Measurements from ENCODE around the gene CADM2.
"Not testable (repeated sequence)": the region's sequence is repeated elsewhere in the genome, so short reads cannot be mapped to it uniquely, and the experiment has no call there.

CADM2 gene

GRCh38 chr3:85481411-85482212, 522.8 kb downstream of the CADM2 start:
- DNase-seq (ENCODE audit: low read depth), result no peak

DNA sequence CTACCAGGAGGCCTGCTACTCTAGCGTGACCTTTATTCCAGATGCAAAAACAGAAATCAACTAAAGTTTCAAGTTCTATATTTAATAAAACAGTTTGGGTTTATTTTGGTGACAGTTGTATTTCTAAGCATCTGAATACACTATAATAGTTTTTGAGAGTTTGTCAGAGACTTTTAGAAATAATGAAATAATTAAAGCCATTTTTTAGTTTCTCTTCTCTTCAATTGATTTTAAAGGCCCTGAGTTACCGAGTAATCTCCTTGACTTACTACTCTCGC, 523.4 kb downstream of the CADM2 start:
- DNase-seq (ENCODE audit: low read depth), result no peak

- no peak for DNase-seq (ENCODE audit: low read depth)
Observed at GRCh38 chr3:85483986-85484385, 525.2 kb downstream of the CADM2 start.

DNA sequence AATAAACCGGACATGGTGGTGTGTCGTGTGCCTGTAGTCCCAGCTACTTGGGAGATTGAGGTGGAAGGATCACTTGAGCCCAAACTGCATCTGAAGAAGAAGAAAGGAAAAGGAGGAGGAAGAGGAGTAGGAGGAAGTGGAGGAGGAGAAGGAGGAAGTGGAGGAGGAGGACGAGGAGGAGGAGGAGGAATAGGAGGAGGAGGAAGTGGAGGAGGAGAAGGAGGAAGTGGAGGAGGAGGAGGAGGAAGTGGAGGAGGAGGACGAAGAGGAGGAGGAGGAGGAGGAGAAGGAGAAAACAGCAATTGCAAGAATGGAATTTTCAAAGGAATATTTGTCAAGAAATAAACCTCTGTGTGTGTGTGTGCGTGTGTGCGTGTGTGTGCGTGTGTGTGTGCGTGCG, 528.6 kb downstream of the CADM2 start:
- no peak for DNase-seq (ENCODE audit: low read depth)

DNA sequence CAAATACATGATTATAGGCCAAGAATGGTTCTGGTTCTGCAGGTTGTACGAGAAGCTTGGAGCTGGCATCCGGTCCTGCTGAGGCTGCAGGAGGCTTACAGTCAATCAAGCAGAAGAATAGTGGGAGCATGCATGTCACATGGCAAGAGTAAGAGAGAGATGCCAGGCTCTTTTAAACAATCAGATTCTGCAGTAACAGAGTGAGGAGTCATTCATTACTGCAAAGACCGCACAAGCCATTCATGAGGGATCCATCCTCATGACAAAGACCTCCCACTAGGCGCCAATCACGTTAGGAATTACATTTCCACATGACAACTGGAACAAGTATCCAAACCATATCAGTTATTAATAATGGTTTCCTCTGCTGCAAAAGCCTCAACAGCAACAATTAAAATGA, 536.8 kb downstream of the CADM2 start:
- no peak for DNase-seq (ENCODE audit: low read depth)

- DNase-seq (ENCODE audit: low read depth), result no peak
Observed at GRCh38 chr3:85498177-85498576, 539.4 kb downstream of the CADM2 start.

DNA sequence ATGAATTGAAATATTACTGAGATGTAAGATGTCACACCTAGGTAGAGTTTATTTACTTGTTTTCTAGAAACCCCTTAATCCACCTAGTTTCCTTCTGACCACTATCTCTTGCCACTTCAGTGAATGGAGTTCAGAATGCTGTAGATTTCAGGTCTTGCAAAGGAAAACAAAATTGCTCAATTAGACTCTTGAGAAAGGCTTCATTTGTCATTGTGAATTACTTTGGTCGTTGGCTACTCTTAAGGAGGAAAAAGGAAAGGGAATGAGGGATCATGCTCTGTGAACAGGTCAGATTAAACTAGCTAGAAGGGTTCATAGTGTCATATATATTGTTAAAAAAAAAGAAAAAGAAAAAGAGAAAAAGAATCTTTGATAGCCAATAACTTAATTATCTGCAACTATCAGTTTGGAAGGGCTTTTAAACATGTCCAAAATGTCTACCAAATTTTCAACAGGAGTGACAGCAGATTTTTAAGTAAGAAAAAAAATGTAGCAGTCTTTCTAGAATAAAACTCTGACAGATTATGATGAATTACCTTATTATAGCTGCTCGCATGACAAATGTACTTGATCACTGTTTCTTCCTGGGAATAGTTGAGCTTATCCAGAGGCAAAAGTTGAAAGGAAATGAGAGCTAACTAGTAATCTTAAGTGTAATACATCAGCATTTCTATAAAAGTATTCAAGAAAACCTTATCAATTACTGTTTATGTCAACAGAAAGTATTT, 543.5 kb downstream of the CADM2 start:
- DNase-seq (ENCODE audit: low read depth), result no peak

GRCh38 chr3:85504129-85504784, 545.5 kb downstream of the CADM2 start:
- not testable (repeated sequence) for DNase-seq (ENCODE audit: low read depth)

GRCh38 chr3:85504785-85505511, 546.2 kb downstream of the CADM2 start:
- not testable (repeated sequence) for DNase-seq (ENCODE audit: low read depth)

- not testable (repeated sequence) for DNase-seq (ENCODE audit: low read depth)
Observed at GRCh38 chr3:85507052-85507451, 548.3 kb downstream of the CADM2 start.

DNA sequence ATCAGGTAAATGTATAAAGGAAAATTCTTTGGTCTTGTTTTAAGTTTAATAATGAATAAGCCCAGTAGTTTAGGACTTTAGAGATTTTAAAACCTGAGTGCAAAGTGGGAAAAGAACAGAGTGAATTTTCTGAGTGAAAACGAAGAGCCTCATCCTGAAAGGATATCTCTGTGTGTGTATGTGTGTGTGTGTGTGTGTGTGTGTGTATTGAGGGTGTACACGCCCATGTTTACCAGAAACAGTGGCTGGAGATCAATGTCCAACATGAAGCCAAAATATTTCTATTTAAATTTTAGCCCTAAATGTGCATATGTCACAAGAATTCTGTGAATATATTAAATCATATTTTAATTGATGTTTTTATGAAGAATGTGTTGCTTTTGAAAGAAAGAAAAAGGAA, 549.9 kb downstream of the CADM2 start:
- no peak for DNase-seq (ENCODE audit: low read depth)

GRCh38 chr3:85516146-85516545, 557.4 kb downstream of the CADM2 start:
- no peak for DNase-seq (ENCODE audit: low read depth)

DNA sequence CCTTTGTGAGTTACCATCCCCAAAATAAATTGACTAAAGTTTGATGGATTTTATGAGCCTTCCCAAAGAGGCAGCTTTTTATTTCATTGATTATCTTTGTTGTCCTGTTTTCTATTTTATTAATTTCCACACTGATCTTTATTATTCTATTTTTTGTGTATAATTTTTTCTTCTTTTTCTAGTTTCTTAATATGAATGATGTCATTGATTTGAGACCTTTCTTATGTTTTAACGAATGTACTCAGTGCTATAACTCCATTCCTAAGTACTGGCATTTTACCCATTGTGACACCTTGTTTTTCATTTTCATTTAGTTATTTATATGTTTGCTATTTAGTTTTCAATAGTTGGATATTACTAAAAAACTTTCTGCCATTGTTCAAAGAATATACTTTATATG, 565.3 kb downstream of the CADM2 start:
- DNase-seq (ENCODE audit: low read depth), result no peak

DNA sequence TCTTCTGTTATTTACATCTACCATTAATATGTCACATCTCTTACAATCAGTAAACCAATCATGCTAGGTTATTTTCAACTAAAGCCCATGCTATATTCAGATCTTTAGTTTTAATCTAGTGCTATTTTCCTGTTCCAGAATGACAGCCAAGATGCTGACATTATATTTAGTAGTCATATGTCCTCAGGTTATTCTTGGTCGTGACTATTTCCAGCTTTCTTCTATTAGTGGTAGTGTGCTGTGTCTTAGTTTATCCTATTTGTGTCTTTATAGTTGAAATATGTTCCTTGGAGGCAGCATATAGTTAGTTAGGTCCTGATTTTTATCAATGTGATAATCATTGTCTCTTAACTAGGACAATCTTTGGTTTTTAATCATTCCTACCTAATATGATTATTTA, 566.5 kb downstream of the CADM2 start:
- DNase-seq (ENCODE audit: low read depth), result no peak

- DNase-seq (ENCODE audit: low read depth), result no peak
Observed at GRCh38 chr3:85533586-85533985, 574.8 kb downstream of the CADM2 start.

DNA sequence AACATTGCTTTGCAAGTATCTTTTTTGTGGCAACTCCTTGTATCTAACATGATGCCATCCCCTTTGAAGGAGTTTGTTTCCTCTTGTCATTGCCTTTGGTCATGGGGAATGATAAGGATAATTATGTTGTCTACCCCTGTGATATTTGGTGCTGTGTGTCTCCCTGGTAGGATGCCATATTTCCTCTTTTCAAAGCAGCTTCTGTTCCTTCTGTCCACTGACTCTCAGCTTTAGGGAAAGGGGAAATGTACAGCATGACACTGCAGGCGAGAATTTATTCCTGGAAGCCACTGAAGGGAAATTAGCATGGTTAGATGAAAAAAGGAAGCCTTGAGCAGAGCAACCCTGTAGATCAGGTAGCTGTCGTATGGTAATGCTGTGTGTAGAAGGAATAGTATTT, 576.7 kb downstream of the CADM2 start:
- DNase-seq (ENCODE audit: low read depth), result no peak

GRCh38 chr3:85539232-85539631, 580.4 kb downstream of the CADM2 start:
- no peak for DNase-seq (ENCODE audit: low read depth)

- no peak for DNase-seq (ENCODE audit: low read depth)
Observed at GRCh38 chr3:85554153-85554552, 595.4 kb downstream of the CADM2 start.

DNA sequence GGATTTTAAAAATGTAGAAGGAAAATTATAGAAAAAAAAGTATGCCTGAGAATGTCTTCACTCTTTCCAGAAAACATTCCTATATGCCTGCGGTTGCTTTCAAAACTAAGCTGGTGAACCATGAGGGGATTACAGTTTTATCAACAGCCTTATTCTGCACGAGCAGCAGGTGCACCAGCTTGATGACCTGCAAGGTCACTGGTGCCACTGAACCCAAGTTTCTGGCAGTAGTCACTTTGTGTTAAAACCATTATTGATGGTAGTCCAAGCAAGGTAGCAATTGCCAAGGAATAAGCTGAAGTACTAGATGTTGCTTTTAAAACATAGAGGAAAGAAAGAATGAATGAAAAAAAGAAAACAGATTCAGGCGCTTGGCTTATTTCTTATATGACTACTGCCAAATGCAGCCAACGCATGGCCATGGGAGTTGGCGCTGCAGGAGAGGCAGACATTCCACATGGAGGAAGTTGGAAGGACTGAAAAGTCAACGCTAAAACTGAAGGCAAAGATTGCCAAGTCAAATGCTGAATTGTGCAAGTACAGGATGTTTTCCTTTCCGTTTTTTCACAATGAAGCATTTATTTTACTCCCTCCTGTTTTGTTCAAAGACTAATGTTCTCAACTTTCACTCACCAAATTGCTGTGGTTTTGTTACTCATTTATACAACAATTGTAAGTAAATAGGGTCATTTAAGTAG, 601.4 kb downstream of the CADM2 start:
- DNase-seq (ENCODE audit: low read depth), result no peak

DNA sequence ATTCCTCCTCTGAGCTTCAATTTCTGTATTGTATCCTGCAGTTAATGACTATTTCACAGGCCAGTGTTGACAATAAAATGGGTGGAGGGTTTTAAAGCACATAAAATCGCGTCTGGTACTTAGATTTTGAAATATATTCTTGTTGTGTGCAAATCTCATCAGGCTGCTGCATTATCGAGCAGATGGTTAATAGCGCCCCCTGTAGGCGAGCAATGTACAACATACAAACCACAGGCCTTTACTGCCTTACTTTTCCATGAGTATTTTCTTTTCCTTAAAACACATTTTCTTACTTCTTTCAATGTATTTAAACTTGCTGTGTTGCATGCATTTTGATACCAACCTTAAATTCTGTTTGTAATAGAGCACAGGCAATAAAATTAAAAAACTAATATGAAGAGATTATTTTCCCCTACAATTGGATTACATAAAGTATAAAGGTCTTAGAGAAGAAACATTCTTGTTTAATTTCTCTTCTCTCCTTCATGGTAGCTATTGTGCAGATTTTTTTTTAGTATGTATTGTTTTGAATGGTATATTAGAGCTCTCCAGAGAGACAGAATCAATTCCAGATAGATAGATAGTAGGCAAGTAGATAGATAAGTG, 608.4 kb downstream of the CADM2 start:
- DNase-seq (ENCODE audit: low read depth), result no peak

DNA sequence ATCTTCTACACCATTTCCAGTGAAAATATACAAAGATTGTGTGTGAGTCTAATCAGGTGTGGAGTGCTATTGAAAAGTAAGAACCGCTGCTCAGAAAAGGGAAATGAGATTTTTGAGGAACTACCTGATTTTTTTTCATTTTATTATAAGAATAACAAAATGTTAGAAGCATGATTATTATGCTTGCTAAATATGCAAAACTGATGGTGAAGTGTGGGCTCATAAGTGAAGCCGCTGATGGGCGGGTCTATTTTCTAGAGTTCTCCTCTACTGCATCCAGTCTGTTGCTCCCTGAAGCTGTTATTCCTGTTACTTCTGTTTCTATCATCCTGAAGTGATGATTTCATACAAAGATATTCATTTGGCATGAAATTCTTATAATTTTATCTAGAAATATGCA, 612.0 kb downstream of the CADM2 start:
- DNase-seq (ENCODE audit: low read depth), result no peak

DNA sequence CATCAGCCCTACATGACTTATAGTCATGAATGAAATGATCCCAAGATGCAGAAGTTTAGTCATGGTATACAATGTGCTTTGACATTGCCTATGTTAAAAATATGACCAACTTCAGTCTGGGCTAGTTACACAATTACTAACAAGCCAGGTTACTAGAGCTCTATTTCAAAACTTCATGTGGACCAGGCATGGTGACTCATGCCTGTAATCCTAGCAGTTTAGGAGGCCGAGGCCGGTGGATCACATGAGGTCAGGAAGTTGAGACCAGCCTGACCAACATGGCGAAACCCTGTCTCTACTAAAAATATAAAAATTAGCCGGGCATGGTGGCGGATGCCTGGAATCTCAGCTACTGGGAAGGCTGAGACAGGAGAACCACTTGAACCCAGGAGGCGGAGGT, 613.0 kb downstream of the CADM2 start:
- DNase-seq (ENCODE audit: low read depth), result no peak

Data from HS-5 (cell line).